ENCODE measurements around the gene TXNL4B. TPM values are rescaled to one million over a fixed set of nuclear protein-coding genes. Genes with fewer than 3 reads are reported as not detected.

The TXNL4B gene
- total RNA-seq, 1 experiment from 2014 or later, result 9.9 TPM

GRCh38 chr16:72122308-72122707, 28.9 kb upstream of the TXNL4B start:
- no peak for DNase-seq
- Histone ChIP-seq H3K23me2 (ENCODE audit: insufficient read length, low read depth, low read length, poor library complexity, severe bottlenecking) (no peaks in the 10 kb centered on the region), H3K56ac (ENCODE audit: insufficient read length, low read depth, low read length) (no peak overlapping the region), H3K27ac (ENCODE audit: insufficient read length, low read depth, low read length) (no peak overlapping the region), H4K20me1 (ENCODE audit: control insufficient read depth, insufficient read depth, insufficient read length) (no peaks in the 10 kb centered on the region), H3K9ac (ENCODE audit: extremely low read depth, insufficient read length, low read length) (no peak overlapping the region), H2BK15ac (ENCODE audit: low read depth, low read length) (no peak overlapping the region), H2BK5ac (ENCODE audit: insufficient read length, low read length) (no peak overlapping the region), H3K79me2 (ENCODE audit: insufficient read depth, low read length) (no peaks in the 10 kb centered on the region), H4K8ac (replicated peaks; ENCODE audit: insufficient read length, low read depth, low read length) (no peak overlapping the region), H2AFZ (ENCODE audit: low read length) (no peak overlapping the region), H3K4me1 (ENCODE audit: insufficient read depth, low read length) (no peaks in the 10 kb centered on the region; the same call in 1 of the 2 replicates), H2BK20ac (ENCODE audit: low read depth, low read length, poor library complexity, severe bottlenecking) (no peak overlapping the region), H2BK12ac (ENCODE audit: insufficient read length, low read depth, low read length) (no peak overlapping the region), H3K4ac (ENCODE audit: low read depth, low read length) (no peak overlapping the region), H3K9me3 (ENCODE audit: control insufficient read depth, low read depth, low read length) (no peaks in the 10 kb centered on the region), H3T11ph (ENCODE audit: low read length) (no peak overlapping the region), H4K5ac (ENCODE audit: insufficient read length, low read depth, low read length) (no peak overlapping the region), H3K18ac (ENCODE audit: insufficient read length, low read depth, low read length) (no peak overlapping the region), H3K14ac (ENCODE audit: insufficient read depth, low read length) (no peak overlapping the region), H3K4me2 (ENCODE audit: insufficient read depth, insufficient read length, low read length) (no peak overlapping the region), H3K23ac (ENCODE audit: insufficient read length, low read depth, low read length) (no peak overlapping the region), H2BK120ac (ENCODE audit: low read depth, low read length, poor library complexity, severe bottlenecking) (no peak overlapping the region), H3K27me3 (ENCODE audit: insufficient read depth, low read length) (no peaks in the 10 kb centered on the region), H4K91ac (ENCODE audit: insufficient read length, low read depth, low read length) (no peak overlapping the region), H2AK5ac (ENCODE audit: insufficient read length, low read length) (no peak overlapping the region), H3K79me1 (ENCODE audit: insufficient read depth, low read depth, low read length, poor library complexity, severe bottlenecking) (no peaks in the 10 kb centered on the region)
- peaks cover 8 to 10% of the 10 kb centered on the region in 2 experiments for H3K4me1 Mint-ChIP-seq
- TF ChIP-seq, protein P1, sequence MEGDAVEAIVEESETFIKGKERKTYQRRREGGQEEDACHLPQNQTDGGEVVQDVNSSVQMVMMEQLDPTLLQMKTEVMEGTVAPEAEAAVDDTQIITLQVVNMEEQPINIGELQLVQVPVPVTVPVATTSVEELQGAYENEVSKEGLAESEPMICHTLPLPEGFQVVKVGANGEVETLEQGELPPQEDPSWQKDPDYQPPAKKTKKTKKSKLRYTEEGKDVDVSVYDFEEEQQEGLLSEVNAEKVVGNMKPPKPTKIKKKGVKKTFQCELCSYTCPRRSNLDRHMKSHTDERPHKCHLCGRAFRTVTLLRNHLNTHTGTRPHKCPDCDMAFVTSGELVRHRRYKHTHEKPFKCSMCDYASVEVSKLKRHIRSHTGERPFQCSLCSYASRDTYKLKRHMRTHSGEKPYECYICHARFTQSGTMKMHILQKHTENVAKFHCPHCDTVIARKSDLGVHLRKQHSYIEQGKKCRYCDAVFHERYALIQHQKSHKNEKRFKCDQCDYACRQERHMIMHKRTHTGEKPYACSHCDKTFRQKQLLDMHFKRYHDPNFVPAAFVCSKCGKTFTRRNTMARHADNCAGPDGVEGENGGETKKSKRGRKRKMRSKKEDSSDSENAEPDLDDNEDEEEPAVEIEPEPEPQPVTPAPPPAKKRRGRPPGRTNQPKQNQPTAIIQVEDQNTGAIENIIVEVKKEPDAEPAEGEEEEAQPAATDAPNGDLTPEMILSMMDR (conservative IDR thresholded peaks at IDR 0.05), result no peak
- H3K27me3 Mint-ChIP-seq (ENCODE audit: low read depth), result no peaks in the 10 kb centered on the region
- H3K9me3 Mint-ChIP-seq, result no peaks in the 10 kb centered on the region
- WGBS (ENCODE audit: extremely low coverage, insufficient read length, low lambda C conversion rate), result no CpG with 5 or more reads among the region's 2 CpGs
- no peaks in the 10 kb centered on the region; a peak in 1 of 7 replicates for H3K36me3 Mint-ChIP-seq (ENCODE audit: insufficient read depth in 1 of 3, low read depth in 3 of 3)
- no peak overlapping the region; a peak in 1 of 7 replicates for H3K27ac Mint-ChIP-seq
- H3K4me3 Mint-ChIP-seq, result no peak overlapping the region

Measured in H9 (cell line).